GM12878 (cell line): ENCODE results near the gene SNX15. TPM values are rescaled to one million over a fixed set of nuclear protein-coding genes. Genes with fewer than 3 reads are reported as not detected.

ENCODE experiments used
- ATAC-seq: fragments of 200-7000 bp; cut with Tn5 transposase; 3 replicates; pipeline ENCODE4 v1.9.1; 2020; ENCODE audit warnings: mild to moderate bottlenecking, moderate library complexity
- BruUV-seq: library from RNA; stranded (reverse); fragments of 400-500 nt; replicated peaks from 2 replicates; lab custom pipeline; 2021; lab: Mats Ljungman, UMichigan
- CTCF ChIA-PET: fragments of 300-600 bp; sonication (Branson Sonifier 250); formaldehyde crosslinking; extraction: SDS; loops from one replicate; lab custom pipeline; 2021; ENCODE audit warnings: inconsistent platforms; lab: Yijun Ruan, JAX
- POLR2A ChIA-PET: fragments of 350-600 bp; formaldehyde crosslinking; extraction: SDS; loops from one replicate; lab custom pipeline; 2021; ENCODE audit warnings: inconsistent platforms; lab: Charles Lee
- RAD21 ChIA-PET: fragments of 300-600 bp; sonication (Branson Sonifier 250); formaldehyde crosslinking; loops from one replicate; lab custom pipeline; 2023; ENCODE audit warnings: antibody characterized with exemption; ENCODE audit not compliant: unreplicated experiment; lab: Charles Lee
- SMC1A ChIA-PET: fragments of 300-600 bp; sonication (Branson Sonifier 250); formaldehyde crosslinking; loops from one replicate; lab custom pipeline; 2023; ENCODE audit not compliant: unreplicated experiment, uncharacterized antibody; lab: Charles Lee
- DNase-seq: peaks from one replicate; pipeline ENCODE4 v3.0.0-alpha.2; 2011; ENCODE audit warnings: low read depth, low spot score
- FAIRE-seq: peaks from 3 replicates; lab custom pipeline; 2011; peaks lifted over from hg19 to GRCh38; lab: Jason Lieb, UNC
- H2AFZ ChIP-seq: 2 replicates; pipeline ENCODE4 v1.6.0; 2011; ENCODE audit warnings: low read depth, low read length, control low read depth; ENCODE audit not compliant: control insufficient read depth
- H3K27ac ChIP-seq: 2 replicates; pipeline ENCODE4 v1.5.1; 2011; ENCODE audit warnings: control low read depth; ENCODE audit not compliant: control insufficient read depth, insufficient read depth
- H3K27me3 ChIP-seq, 2 experiments: replicated peaks in 1 of 2; 2 replicates each; pipeline versions ENCODE4 v1.6.0 to v1.6.1; 2011; ENCODE audit warnings: low read length in 1 of 2; ENCODE audit not compliant: control insufficient read depth in 2 of 2, insufficient read depth in 2 of 2
- H3K36me3 ChIP-seq, 2 experiments: 2 replicates each; pipeline ENCODE4 v1.5.1; 2011; ENCODE audit warnings: low read length in 1 of 2; ENCODE audit not compliant: control insufficient read depth in 2 of 2, insufficient read depth in 2 of 2
- H3K4me1 ChIP-seq: 2 replicates; pipeline ENCODE4 v1.6.1; 2011; ENCODE audit warnings: mild to moderate bottlenecking, low read length, moderate library complexity, mixed read lengths; ENCODE audit not compliant: control insufficient read depth, insufficient read depth
- H3K4me2 ChIP-seq: 2 replicates; pipeline ENCODE4 v1.6.0; 2011; ENCODE audit warnings: control low read depth; ENCODE audit not compliant: control insufficient read depth, insufficient read depth
- H3K4me3 ChIP-seq: fragments of 200-600 bp; sonication (generic); 2 replicates; pipeline ENCODE4 v1.5.1; 2016
- H3K79me2 ChIP-seq: 2 replicates; pipeline ENCODE4 v1.6.0; 2011; ENCODE audit warnings: low read length; ENCODE audit not compliant: control insufficient read depth, insufficient read depth
- H3K9ac ChIP-seq: 2 replicates; pipeline ENCODE4 v1.8.0; 2011; ENCODE audit warnings: low read length, control low read depth, mixed read lengths; ENCODE audit not compliant: control insufficient read depth, insufficient read depth
- H3K9me3 ChIP-seq: replicated peaks from 3 replicates; pipeline ENCODE4 v1.5.1; 2011; ENCODE audit warnings: mild to moderate bottlenecking, low read length; ENCODE audit not compliant: control insufficient read depth, insufficient read depth
- H4K20me1 ChIP-seq: 2 replicates; pipeline ENCODE4 v1.6.0; 2011; ENCODE audit not compliant: control insufficient read depth, insufficient read depth
- KDM1A ChIP-seq: fragments of 200-600 bp; sonication (generic); IDR thresholded peaks from 2 replicates; pipeline ENCODE4 v1.6.1; 2016; ENCODE audit warnings: borderline replicate concordance
- NR2F1 ChIP-seq: fragments of 450-650 bp; conservative IDR thresholded peaks from 2 replicates; pipeline ENCODE4 v1.6.1; 2017; ENCODE audit warnings: mild to moderate bottlenecking
- SREBF1 ChIP-seq: IDR thresholded peaks from 2 replicates; pipeline ENCODE4 v1.6.1; 2012; ENCODE audit warnings: mild to moderate bottlenecking, low read length
- SREBF2 ChIP-seq: IDR thresholded peaks from 2 replicates; pipeline ENCODE4 v1.6.1; 2012; ENCODE audit warnings: mild to moderate bottlenecking, low read length
- TAF1 ChIP-seq: IDR thresholded peaks from 2 replicates; pipeline ENCODE4 v1.6.1; 2011; ENCODE audit warnings: mild to moderate bottlenecking, low read depth, low read length, borderline replicate concordance
- WRNIP1 ChIP-seq: IDR thresholded peaks from 2 replicates; pipeline ENCODE4 v1.6.1; 2011; ENCODE audit warnings: low read depth, low read length, improper control_type of control experiment, borderline replicate concordance
- ZNF217 ChIP-seq: fragments of 450-650 bp; IDR thresholded peaks from 2 replicates; pipeline ENCODE4 v1.6.1; 2017; ENCODE audit warnings: antibody characterized with exemption, mild to moderate bottlenecking
- ZZZ3 ChIP-seq: IDR thresholded peaks from 2 replicates; pipeline ENCODE4 v1.6.1; 2011; ENCODE audit warnings: low read depth; ENCODE audit not compliant: control insufficient read depth, insufficient read length
- WGBS: methylation state at CpG from one replicate; pipeline ENCODE4 v1.1.6; 2016; ENCODE audit warnings: low lambda C conversion rate; ENCODE audit not compliant: insufficient replicate concordance, insufficient coverage; ENCODE audit errors: missing lambda C conversion rate; 5-methylcytosine and 5-hydroxymethylcytosine counted together
- in situ Hi-C: fragments of 300-500 bp; cut with MboI; formaldehyde crosslinking; loops from 9 replicates; pipeline ENCODE4 v1.14.3; 2018; ENCODE audit warnings: mixed read lengths
- intact Hi-C: fragments of 100-400 bp; cut with micrococcal nuclease; formaldehyde crosslinking; loops from one replicate; pipeline ENCODE4 v1.14.2; 2022; ENCODE audit not compliant: unreplicated experiment
- polyA plus RNA-seq, 11 experiments: library from polyadenylated mRNA; depleted of rRNA in 4 of 11; unstranded in 6 of 11; stranded (reverse) in 5 of 11; fragments of >200 nt; fragmentation: Nextera tagmentation in 4 of 11; fragmentation: Illumina TruSeq in 1 of 11; extraction: Ambion mirVana in 4 of 11; extraction: Trizol in 1 of 11; gene quantifications; 1 replicate in 1 of 11; 2 replicates in 10 of 11; pipeline versions ENCODE4 v1.2.1 to v1.2.3, GENCODE V29; 2011 to 2016; ENCODE audit warnings: inconsistent platforms in 2 of 11, missing spikeins in 2 of 11, low read depth in 1 of 11
- total RNA-seq, 4 experiments: library from RNA; depleted of rRNA in 3 of 4; stranded (reverse); fragments of >200 nt in 3 of 4; fragmentation: Illumina TruSeq in 1 of 4; extraction: Trizol in 1 of 4; gene quantifications; 2 replicates each; pipeline versions ENCODE4 v1.2.1 to v1.2.3, GENCODE V29; 2013 to 2021
- TF ChIP-seq, protein P1 (sequence below): fragments of 450-650 bp; formaldehyde crosslinking; IDR thresholded peaks from 2 replicates; pipeline ENCODE4 v1.5.0; 2022; ENCODE audit warnings: mild to moderate bottlenecking, missing genetic modification characterization
- TF ChIP-seq, protein P2 (sequence below): fragments of 450-650 bp; formaldehyde crosslinking; IDR thresholded peaks from 2 replicates; pipeline ENCODE4 v1.4.0; 2020; ENCODE audit warnings: mild to moderate bottlenecking, moderate library complexity
- TF ChIP-seq, protein P3 (sequence below): fragments of 450-650 bp; IDR thresholded peaks from 2 replicates; pipeline ENCODE4 v1.6.1; 2016; ENCODE audit warnings: mild to moderate bottlenecking, moderate library complexity, borderline replicate concordance
- TF ChIP-seq, protein P4 (sequence below): fragments of 450-650 bp; IDR thresholded peaks from 2 replicates; pipeline ENCODE4 v1.6.1; 2016; ENCODE audit warnings: mild to moderate bottlenecking

Gene SNX15
- total and polyA plus RNA-seq, 10 of the 15 experiments (the other 5 are each of a cell fraction or from before 2014, with no cell fraction given) = 2.4 to 24.0 (median 16.1) TPM

DNA sequence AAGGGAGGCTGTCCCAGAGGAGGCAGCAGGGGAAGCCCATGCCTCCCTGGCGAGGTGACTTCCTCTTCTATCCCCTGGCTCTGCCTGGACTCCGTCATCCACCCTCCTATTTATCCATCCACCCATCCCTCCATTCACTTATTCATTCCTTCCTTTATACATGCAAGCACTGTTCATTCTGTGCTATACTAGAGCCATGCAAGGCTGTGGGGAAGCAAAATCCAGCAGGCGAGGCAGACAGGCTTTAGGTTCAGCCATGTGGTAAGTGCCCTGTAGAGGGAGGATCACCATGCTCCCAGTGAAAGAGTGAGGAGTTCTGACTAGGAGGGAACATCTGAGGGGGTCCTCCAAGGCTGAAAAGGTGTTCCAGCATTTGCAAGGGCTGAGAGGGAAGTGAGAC lies 32.3 kb downstream of the SNX15 start:
- Histone ChIP-seq H3K9ac (no peak overlapping the region), H3K4me2 (no peak overlapping the region), H3K79me2 (no peaks in the 10 kb centered on the region), H2AFZ (no peak overlapping the region), H4K20me1 (no peaks in the 10 kb centered on the region), H3K4me1 (peaks cover 31% of the 10 kb centered on the region), H3K36me3 (no peaks in the 10 kb centered on the region), H3K27ac (no peak overlapping the region), H3K9me3 (no peaks in the 10 kb centered on the region), H3K27me3 (no peaks in the 10 kb centered on the region), H3K4me3 (no peak overlapping the region)
- ChIA-PET RAD21 (no interaction called here), CTCF (interaction anchor here (1.1 kb wide), 2 partner anchors 58 to 212 kb away, joined by 3 read pairs; partner anchors contain the start of gene ZNHIT2), POLR2A (interaction anchor here (0.8 to 1.4 kb wide), 3 partner anchors 8 to 23 kb away, joined by 3 read pairs; no protein-coding TSS in a partner anchor), SMC1A (interaction anchor here (0.6 kb wide), 1 partner anchor 23 kb away, joined by 4 read pairs; no protein-coding TSS in a partner anchor)
- intact Hi-C loops (no loop called here), in situ Hi-C loops (no loop called here)
- ATAC-seq (no peak), FAIRE-seq (no peak), DNase-seq (no peak)
- 30% methylated on average over 3 of the region's 3 CpGs for WGBS
- BruUV-seq = no TSS peak
- no peak for TF ChIP-seq ZNF217
- TF ChIP-seq, protein P1, sequence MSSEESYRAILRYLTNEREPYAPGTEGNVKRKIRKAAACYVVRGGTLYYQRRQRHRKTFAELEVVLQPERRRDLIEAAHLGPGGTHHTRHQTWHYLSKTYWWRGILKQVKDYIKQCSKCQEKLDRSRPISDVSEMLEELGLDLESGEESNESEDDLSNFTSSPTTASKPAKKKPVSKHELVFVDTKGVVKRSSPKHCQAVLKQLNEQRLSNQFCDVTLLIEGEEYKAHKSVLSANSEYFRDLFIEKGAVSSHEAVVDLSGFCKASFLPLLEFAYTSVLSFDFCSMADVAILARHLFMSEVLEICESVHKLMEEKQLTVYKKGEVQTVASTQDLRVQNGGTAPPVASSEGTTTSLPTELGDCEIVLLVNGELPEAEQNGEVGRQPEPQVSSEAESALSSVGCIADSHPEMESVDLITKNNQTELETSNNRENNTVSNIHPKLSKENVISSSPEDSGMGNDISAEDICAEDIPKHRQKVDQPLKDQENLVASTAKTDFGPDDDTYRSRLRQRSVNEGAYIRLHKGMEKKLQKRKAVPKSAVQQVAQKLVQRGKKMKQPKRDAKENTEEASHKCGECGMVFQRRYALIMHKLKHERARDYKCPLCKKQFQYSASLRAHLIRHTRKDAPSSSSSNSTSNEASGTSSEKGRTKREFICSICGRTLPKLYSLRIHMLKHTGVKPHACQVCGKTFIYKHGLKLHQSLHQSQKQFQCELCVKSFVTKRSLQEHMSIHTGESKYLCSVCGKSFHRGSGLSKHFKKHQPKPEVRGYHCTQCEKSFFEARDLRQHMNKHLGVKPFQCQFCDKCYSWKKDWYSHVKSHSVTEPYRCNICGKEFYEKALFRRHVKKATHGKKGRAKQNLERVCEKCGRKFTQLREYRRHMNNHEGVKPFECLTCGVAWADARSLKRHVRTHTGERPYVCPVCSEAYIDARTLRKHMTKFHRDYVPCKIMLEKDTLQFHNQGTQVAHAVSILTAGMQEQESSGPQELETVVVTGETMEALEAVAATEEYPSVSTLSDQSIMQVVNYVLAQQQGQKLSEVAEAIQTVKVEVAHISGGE = no peak
- TF ChIP-seq, protein P2, sequence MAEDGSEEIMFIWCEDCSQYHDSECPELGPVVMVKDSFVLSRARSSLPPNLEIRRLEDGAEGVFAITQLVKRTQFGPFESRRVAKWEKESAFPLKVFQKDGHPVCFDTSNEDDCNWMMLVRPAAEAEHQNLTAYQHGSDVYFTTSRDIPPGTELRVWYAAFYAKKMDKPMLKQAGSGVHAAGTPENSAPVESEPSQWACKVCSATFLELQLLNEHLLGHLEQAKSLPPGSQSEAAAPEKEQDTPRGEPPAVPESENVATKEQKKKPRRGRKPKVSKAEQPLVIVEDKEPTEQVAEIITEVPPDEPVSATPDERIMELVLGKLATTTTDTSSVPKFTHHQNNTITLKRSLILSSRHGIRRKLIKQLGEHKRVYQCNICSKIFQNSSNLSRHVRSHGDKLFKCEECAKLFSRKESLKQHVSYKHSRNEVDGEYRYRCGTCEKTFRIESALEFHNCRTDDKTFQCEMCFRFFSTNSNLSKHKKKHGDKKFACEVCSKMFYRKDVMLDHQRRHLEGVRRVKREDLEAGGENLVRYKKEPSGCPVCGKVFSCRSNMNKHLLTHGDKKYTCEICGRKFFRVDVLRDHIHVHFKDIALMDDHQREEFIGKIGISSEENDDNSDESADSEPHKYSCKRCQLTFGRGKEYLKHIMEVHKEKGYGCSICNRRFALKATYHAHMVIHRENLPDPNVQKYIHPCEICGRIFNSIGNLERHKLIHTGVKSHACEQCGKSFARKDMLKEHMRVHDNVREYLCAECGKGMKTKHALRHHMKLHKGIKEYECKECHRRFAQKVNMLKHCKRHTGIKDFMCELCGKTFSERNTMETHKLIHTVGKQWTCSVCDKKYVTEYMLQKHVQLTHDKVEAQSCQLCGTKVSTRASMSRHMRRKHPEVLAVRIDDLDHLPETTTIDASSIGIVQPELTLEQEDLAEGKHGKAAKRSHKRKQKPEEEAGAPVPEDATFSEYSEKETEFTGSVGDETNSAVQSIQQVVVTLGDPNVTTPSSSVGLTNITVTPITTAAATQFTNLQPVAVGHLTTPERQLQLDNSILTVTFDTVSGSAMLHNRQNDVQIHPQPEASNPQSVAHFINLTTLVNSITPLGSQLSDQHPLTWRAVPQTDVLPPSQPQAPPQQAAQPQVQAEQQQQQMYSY (CRISPR knock-in tag) = no peak
- TF ChIP-seq WRNIP1 = no peak
- no peak for TF ChIP-seq NR2F1
- no peak for TF ChIP-seq SREBF1
- no peak for TF ChIP-seq KDM1A
- TF ChIP-seq, protein P3, sequence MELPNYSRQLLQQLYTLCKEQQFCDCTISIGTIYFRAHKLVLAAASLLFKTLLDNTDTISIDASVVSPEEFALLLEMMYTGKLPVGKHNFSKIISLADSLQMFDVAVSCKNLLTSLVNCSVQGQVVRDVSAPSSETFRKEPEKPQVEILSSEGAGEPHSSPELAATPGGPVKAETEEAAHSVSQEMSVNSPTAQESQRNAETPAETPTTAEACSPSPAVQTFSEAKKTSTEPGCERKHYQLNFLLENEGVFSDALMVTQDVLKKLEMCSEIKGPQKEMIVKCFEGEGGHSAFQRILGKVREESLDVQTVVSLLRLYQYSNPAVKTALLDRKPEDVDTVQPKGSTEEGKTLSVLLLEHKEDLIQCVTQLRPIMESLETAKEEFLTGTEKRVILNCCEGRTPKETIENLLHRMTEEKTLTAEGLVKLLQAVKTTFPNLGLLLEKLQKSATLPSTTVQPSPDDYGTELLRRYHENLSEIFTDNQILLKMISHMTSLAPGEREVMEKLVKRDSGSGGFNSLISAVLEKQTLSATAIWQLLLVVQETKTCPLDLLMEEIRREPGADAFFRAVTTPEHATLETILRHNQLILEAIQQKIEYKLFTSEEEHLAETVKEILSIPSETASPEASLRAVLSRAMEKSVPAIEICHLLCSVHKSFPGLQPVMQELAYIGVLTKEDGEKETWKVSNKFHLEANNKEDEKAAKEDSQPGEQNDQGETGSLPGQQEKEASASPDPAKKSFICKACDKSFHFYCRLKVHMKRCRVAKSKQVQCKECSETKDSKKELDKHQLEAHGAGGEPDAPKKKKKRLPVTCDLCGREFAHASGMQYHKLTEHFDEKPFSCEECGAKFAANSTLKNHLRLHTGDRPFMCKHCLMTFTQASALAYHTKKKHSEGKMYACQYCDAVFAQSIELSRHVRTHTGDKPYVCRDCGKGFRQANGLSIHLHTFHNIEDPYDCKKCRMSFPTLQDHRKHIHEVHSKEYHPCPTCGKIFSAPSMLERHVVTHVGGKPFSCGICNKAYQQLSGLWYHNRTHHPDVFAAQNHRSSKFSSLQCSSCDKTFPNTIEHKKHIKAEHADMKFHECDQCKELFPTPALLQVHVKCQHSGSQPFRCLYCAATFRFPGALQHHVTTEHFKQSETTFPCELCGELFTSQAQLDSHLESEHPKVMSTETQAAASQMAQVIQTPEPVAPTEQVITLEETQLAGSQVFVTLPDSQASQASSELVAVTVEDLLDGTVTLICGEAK = no peak
- no peak for TF ChIP-seq TAF1
- no peak for TF ChIP-seq SREBF2
- TF ChIP-seq, protein P4, sequence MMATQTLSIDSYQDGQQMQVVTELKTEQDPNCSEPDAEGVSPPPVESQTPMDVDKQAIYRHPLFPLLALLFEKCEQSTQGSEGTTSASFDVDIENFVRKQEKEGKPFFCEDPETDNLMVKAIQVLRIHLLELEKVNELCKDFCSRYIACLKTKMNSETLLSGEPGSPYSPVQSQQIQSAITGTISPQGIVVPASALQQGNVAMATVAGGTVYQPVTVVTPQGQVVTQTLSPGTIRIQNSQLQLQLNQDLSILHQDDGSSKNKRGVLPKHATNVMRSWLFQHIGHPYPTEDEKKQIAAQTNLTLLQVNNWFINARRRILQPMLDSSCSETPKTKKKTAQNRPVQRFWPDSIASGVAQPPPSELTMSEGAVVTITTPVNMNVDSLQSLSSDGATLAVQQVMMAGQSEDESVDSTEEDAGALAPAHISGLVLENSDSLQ = no peak
- TF ChIP-seq ZZZ3 = no peak
